Measurements from ENCODE around the gene WDR35. TPM values are rescaled to one million over a fixed set of nuclear protein-coding genes. Genes with fewer than 3 reads are reported as not detected.

Gene WDR35
- total and polyA plus RNA-seq, 2 donors (not counting 3 experiments of a cell fraction or from before 2014, with no cell fraction given), result 3.6 to 8.0 TPM

GRCh38 chr2:19872302-19872701, 117.6 kb downstream of the WDR35 start:
- FAIRE-seq (no peak), DNase-seq (ENCODE audit: low read depth, low spot score) (no peak)
- Histone ChIP-seq H3K9ac (replicated peaks; ENCODE audit: extremely low read depth, insufficient read depth, low read length) (no peak overlapping the region), H4K20me1 (replicated peaks; ENCODE audit: control insufficient read depth, extremely low read depth, insufficient read depth, low read length) (no peaks in the 10 kb centered on the region), H3K9me1 (replicated peaks; ENCODE audit: control insufficient read depth, extremely low read depth, insufficient read depth, low read length) (no peaks in the 10 kb centered on the region), H3K4me3 (replicated peaks in 1 of 3; ENCODE audit: insufficient read depth in 1 of 3, low read depth in 1 of 3, low read length in 3 of 3) (no peak overlapping the region), H3K36me3 (ENCODE audit: control insufficient read depth in 2 of 2, extremely low read depth in 1 of 2, insufficient read depth in 2 of 2, low read length in 2 of 2) (no peaks in the 10 kb centered on the region), H3K4me1 (ENCODE audit: control insufficient read depth, extremely low read depth, insufficient read depth, low read length) (peaks cover 5% of the 10 kb centered on the region), H2AFZ (ENCODE audit: low read depth, low read length) (no peak overlapping the region), H3K27ac (ENCODE audit: insufficient read depth, low read depth, low read length) (no peak overlapping the region), H3K79me2 (ENCODE audit: control insufficient read depth, insufficient read depth, low read length) (no peaks in the 10 kb centered on the region), H3K4me2 (ENCODE audit: insufficient read depth, low read length) (no peak overlapping the region), H3K27me3 (ENCODE audit: control insufficient read depth in 2 of 2, insufficient read depth in 2 of 2, low read length in 2 of 2) (no peaks in the 10 kb centered on the region), H3K9me3 (replicated peaks; ENCODE audit: control insufficient read depth, insufficient read depth, low read length) (no peaks in the 10 kb centered on the region)
- intact Hi-C loops (cut with micrococcal nuclease) (no loop called here), dilution Hi-C loops (cut with MboI; ENCODE audit: extremely low pct_ligation_motif_present, low sequenced_read_pairs) (no loop called here)
- POLR2A ChIA-PET, result no interaction called here
- no TSS peak for BruUV-seq (replicated peaks)
- CTCF ChIA-PET, result interaction anchor here (2.1 to 2.6 kb wide), 2 partner anchors 9 to 222 kb away, joined by 7 to 8 read pairs; no protein-coding TSS in a partner anchor
- no peak for TF ChIP-seq JUN (IDR thresholded peaks at IDR 0.05; ENCODE audit: borderline replicate concordance, insufficient read depth, insufficient read length, low read depth)
- no peak for TF ChIP-seq POLR2A (IDR thresholded peaks at IDR 0.05; ENCODE audit: low read depth, low read length)
- no peak for TF ChIP-seq EZH2 (IDR thresholded peaks at IDR 0.05; ENCODE audit: borderline replicate concordance, low read depth, low read length, severe bottlenecking)
- no peak for TF ChIP-seq MYC (IDR thresholded peaks at IDR 0.05; ENCODE audit: low read depth, low read length)
- no peak for TF ChIP-seq FOS (IDR thresholded peaks at IDR 0.05; ENCODE audit: borderline replicate concordance, insufficient read depth, low read length)
- no peak for TF ChIP-seq CTCF (IDR thresholded peaks at IDR 0.05; ENCODE audit: extremely low read depth in 1 of 2, insufficient read depth in 1 of 2, low read depth in 1 of 2, low read length in 2 of 2)
- no peak for TF ChIP-seq GATA2 (IDR thresholded peaks at IDR 0.05; ENCODE audit: insufficient read depth, insufficient read length, low read depth, low read length)
- no peak for TF ChIP-seq POLR2AphosphoS5 (IDR thresholded peaks at IDR 0.05; ENCODE audit: insufficient read depth, low read depth, low read length)
- TF ChIP-seq MAX (IDR thresholded peaks at IDR 0.05; ENCODE audit: insufficient read depth, insufficient read length), result no peak
